ENCODE data around the gene RNLS.
"Not testable (repeated sequence)": the region's sequence is repeated elsewhere in the genome, so short reads cannot be mapped to it uniquely, and the experiment has no call there.

Gene RNLS

GRCh38 chr10:88343761-88344484 is 239.2 kb downstream of the RNLS start:
- DNase-seq (ENCODE audit: low read depth): no peak

DNA sequence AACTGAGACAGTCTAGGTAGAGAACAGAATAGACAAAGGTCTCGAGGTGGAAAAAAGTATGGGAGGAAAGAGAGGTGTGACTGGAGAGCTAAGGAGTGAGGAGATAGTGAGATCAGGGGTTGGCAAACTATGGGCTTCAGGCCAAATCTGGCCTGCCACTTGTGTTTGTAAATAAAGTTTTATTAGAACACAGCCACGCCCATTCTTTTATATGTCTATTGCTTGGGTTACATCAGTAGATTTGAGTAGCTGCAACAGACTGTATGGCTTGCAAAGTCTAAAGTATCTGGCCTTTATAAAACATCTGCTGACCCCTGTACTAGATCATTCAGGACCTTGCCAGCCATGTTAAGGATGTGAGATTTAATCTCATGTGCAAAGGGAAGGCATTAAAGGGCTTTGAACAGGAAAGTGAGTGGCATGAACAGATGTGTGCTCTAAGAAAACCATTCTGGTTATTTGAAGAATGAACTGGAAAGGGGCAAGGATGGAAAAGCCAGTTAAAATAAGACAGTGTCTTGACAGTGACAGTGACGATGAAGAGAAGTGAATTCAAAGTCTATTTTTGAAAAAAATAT is 240.3 kb downstream of the RNLS start:
- DNase-seq (ENCODE audit: low read depth): no peak

- DNase-seq (ENCODE audit: low read depth): no peak
These were observed 246.0 kb downstream of the RNLS start for GRCh38 chr10:88337134-88337533.

GRCh38 chr10:88336334-88336733 is 246.8 kb downstream of the RNLS start:
- DNase-seq (ENCODE audit: low read depth): no peak

DNA sequence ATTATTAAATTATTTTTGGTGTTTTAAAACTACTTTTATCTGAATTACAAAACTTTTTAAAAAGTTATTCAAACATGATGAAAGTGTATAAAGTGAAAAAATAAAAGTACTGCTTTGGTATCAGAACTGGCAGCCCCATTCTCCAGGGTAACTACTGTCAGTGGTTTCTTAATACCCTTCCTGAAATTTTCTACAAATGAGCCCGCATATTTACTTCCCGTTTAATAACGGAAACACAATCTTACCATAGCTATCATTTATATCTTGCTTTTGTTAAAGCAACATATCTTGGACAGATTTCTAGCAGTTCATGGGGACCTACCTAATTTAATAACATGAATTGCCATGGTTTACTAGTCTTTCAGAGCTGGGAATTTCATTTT is 249.9 kb downstream of the RNLS start:
- DNase-seq (ENCODE audit: low read depth): no peak

GRCh38 chr10:88332503-88333247 is 250.4 kb downstream of the RNLS start:
- DNase-seq (ENCODE audit: low read depth): no peak

DNA sequence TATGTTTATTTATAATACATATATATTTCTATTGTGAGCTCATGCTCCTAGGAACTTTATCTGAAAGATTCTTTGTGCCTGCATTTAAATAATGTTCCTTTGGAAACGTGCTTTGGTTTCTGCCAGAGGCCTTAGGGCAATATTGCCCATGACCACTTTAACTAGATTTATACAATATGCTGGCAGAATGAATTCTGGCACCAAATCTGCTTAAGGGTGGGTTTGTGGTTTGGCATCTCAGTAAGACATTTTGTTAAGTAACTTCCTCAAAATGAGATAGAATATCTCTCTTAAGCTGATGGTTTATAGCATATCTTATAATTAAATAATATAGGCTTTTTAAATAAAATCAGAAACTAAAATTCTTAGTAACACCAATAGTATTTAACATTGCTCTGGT is 252.9 kb downstream of the RNLS start:
- no peak for DNase-seq (ENCODE audit: low read depth)

DNA sequence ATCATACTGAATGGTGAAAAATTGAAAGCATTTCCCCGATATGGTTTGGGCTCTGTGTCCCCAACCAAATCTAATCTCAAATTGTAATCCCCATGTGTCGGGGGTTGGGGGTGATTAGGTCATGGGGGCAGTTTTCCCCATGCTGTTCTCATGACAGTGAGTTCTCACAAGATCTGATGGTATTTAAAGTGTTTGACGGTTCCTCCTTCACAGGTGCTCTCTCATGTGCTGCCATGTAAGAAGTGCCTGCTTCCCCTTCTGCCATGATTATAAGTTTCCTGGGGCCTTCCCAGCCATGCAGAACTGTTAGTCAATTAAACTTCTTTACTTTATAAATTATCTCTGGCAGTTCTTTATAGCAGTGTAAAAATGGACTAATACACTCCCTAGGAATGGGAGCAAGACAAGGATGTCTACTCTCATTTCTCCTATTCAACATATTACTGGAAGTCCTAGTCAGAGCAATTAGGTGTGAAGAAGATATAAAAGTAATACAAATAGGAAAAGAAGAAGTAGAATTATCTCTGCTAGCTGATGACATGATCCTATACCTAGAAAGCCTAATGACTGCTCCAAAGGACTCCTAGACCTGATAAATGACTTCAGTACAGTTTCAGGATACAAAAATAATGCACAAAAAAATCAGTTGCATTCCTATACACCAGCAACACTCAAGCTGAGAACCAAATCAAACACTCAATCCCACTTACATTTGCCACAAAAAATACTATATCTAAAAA is 260.6 kb downstream of the RNLS start:
- no peak for DNase-seq (ENCODE audit: low read depth)

GRCh38 chr10:88319960-88320517 is 263.1 kb downstream of the RNLS start:
- no peak for DNase-seq (ENCODE audit: low read depth)

GRCh38 chr10:88318803-88319202 is 264.3 kb downstream of the RNLS start:
- DNase-seq (ENCODE audit: low read depth): no peak

DNA sequence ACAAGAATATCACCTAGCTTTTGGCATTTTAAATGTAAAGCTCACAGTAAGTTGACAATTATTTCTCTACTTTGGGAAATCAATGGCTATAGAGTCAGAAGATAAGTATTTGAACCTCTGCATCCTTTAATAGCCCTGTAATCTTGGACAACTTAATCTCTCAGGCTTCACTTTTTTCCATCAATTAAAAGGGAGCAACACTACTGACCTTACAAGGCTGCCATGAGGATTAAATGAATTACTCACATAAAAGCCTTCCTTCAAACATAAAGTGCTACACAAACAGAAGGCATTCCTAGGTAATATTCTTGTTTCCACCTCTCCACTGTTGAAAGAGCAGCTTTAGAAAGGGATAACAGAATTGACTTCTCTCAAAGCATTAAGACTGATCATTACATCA is 266.0 kb downstream of the RNLS start:
- no peak for DNase-seq (ENCODE audit: low read depth)

- no peak for DNase-seq (ENCODE audit: low read depth)
These were observed 266.7 kb downstream of the RNLS start for GRCh38 chr10:88316292-88316861.

DNA sequence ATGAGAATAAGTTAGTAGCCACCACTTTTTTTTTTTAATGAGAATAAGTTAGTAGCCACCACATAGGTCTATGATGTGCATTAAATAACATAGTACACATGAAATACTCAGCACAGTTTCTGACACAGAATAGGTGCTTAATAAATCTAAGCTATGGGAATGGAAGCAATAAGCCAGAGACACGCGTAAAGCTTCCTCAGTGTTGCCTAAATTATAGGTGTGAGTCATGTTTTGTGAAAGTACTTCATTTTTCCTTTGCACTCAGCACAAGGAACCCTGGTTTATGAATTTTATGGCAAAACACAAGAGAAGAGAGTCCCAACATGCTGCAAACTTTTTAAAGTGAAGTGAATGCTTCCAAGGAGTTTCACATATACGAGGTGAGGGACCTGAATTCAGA is 267.4 kb downstream of the RNLS start:
- DNase-seq (ENCODE audit: low read depth): no peak

DNA sequence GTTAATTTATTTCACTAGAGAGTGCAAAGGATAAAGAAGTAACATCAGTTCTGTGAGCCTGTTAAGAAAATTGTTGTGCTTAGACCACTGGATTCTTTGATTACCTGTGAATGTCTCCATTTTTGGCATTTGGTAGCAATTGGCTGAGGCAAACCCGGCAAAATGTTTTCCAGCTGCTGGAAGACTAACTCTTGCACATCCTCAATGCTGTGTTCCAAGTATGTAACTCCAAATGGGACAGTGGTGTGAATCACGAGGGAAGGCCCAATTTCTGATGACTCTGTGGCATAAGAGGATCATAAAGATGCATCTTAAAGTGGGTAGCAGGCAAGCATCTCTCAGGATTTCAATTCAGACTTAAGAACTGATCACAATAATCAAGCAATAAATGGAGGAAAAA is 268.8 kb downstream of the RNLS start:
- no peak for DNase-seq (ENCODE audit: low read depth)

DNA sequence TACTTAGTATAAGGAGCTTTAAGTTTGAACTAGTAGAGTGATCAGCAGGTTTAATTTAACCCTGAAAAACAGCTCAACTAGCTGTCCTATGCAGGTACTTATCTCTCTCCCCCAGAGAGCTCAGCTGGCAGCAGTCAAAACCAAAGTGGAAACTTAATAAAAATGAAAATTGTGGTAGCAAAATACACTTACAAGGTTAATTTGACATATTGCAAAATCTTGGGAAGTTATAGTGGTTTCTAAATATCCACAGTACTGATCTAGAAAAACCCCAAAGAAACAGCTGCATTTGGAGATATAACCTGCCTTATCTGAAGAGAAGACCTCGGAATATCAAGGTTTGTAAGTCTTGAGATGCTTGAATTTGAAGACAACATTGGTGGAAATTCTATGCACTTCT is 269.2 kb downstream of the RNLS start:
- no peak for DNase-seq (ENCODE audit: low read depth)

GRCh38 chr10:88312855-88313254 is 270.3 kb downstream of the RNLS start:
- no peak for DNase-seq (ENCODE audit: low read depth)

- no peak for DNase-seq (ENCODE audit: low read depth)
These were observed 271.9 kb downstream of the RNLS start for GRCh38 chr10:88311264-88311663.

- no peak for DNase-seq (ENCODE audit: low read depth)
These were observed 273.8 kb downstream of the RNLS start for GRCh38 chr10:88309365-88309764.

GRCh38 chr10:88308361-88308760 is 274.8 kb downstream of the RNLS start:
- not testable (repeated sequence) for DNase-seq (ENCODE audit: low read depth)

DNA sequence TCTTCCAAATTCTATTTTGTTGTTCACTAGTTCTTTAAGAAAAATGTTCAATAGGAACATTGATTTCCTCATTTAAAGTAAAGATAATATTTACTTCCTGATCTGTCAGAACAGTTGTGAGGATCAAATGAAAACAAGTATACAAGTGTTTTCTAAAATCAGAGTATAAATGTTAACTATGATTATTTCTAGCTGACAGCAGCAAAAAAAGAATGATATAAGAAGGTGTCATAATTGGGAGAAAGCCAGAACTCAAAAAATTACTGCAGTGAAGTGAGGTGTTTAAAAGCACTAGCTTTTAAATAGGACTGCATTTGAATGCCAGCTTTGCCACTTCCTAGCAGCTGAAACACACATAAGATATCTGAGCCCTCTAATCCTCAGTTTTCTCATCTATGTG is 283.3 kb downstream of the RNLS start:
- no peak for DNase-seq (ENCODE audit: low read depth)

DNA sequence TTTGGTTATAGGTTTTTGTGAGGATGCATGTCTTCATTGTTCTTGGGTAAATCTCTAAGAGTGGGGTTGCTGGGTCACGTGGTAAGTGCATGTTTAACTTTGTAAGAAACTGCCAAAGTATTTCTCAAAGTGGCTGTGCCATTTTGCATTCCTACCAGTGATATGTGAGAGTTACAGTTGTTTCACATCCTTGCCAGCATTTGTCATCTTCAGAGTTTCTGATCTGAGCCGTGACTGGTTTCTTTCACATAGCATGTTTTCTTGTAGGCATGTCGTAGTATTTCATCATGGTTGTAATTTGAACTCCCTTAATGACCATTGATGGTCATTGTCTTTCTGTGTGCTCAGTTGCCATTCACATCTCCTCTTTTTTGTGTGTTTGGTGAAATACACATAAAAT is 286.0 kb downstream of the RNLS start:
- DNase-seq (ENCODE audit: low read depth): no peak

GRCh38 chr10:88293651-88294230 is 289.4 kb downstream of the RNLS start:
- no peak for DNase-seq (ENCODE audit: low read depth)
